GM19240 (cell line): ENCODE results near the gene AFF3.

Source experiments
- DNase-seq: peaks from one replicate; pipeline ENCODE4 v3.0.0; 2011; ENCODE audit warnings: low spot score; ENCODE audit not compliant: insufficient read length

AFF3 gene

GRCh38 chr2:99834426-99834825 lies 308.0 kb downstream of the AFF3 start:
- no peak for DNase-seq

GRCh38 chr2:99833586-99834201 lies 308.7 kb downstream of the AFF3 start:
- DNase-seq = no peak

- no peak for DNase-seq
Measured at GRCh38 chr2:99832926-99833325, 309.5 kb downstream of the AFF3 start.

GRCh38 chr2:99831772-99832171 lies 310.6 kb downstream of the AFF3 start:
- DNase-seq = no peak

- DNase-seq = no peak
Measured at GRCh38 chr2:99827296-99827999, 314.9 kb downstream of the AFF3 start.

GRCh38 chr2:99825630-99826029 lies 316.8 kb downstream of the AFF3 start:
- no peak for DNase-seq

- no peak for DNase-seq
Measured at GRCh38 chr2:99824758-99825157, 317.6 kb downstream of the AFF3 start.

GRCh38 chr2:99822474-99823207 lies 319.7 kb downstream of the AFF3 start:
- no peak for DNase-seq

- DNase-seq = no peak
Measured at GRCh38 chr2:99821984-99822383, 320.4 kb downstream of the AFF3 start.

GRCh38 chr2:99821572-99821971 lies 320.8 kb downstream of the AFF3 start:
- no peak for DNase-seq

GRCh38 chr2:99821039-99821438 lies 321.4 kb downstream of the AFF3 start:
- no peak for DNase-seq

- no peak for DNase-seq
Measured at GRCh38 chr2:99819766-99820165, 322.6 kb downstream of the AFF3 start.

- no peak for DNase-seq
Measured at GRCh38 chr2:99818842-99819241, 323.5 kb downstream of the AFF3 start.

- DNase-seq = no peak
Measured at GRCh38 chr2:99816908-99817307, 325.5 kb downstream of the AFF3 start.

- no peak for DNase-seq
Measured at GRCh38 chr2:99812426-99812825, 330.0 kb downstream of the AFF3 start.

GRCh38 chr2:99811544-99811943 lies 330.8 kb downstream of the AFF3 start:
- DNase-seq = no peak

GRCh38 chr2:99810225-99810624 lies 332.2 kb downstream of the AFF3 start:
- DNase-seq = no peak

GRCh38 chr2:99809259-99809900 lies 333.0 kb downstream of the AFF3 start:
- no peak for DNase-seq

- DNase-seq = no peak
Measured at GRCh38 chr2:99808361-99809200, 333.8 kb downstream of the AFF3 start.

GRCh38 chr2:99806758-99807157 lies 335.6 kb downstream of the AFF3 start:
- no peak for DNase-seq

- no peak for DNase-seq
Measured at GRCh38 chr2:99805930-99806476, 336.4 kb downstream of the AFF3 start.
